Liver (tissue), 9 donors: ENCODE results near the gene ANG. TPM values are rescaled to one million over a fixed set of nuclear protein-coding genes. Genes with fewer than 3 reads are reported as not detected.

Experiments
- DNase-seq: peaks from one replicate; pipeline ENCODE4 v3.0.0-alpha.2; 2017; ENCODE audit warnings: low spot score
- H3K27ac ChIP-seq, 2 donors: one replicate each; pipeline ENCODE4 v1.7.0; 2013; ENCODE audit warnings: inconsistent platforms in 2 of 2, low read length in 2 of 2, control low read depth in 1 of 2, low read depth in 1 of 2, mild to moderate bottlenecking in 1 of 2
- H3K27me3 ChIP-seq, 4 donors: one replicate each; pipeline versions ENCODE4 v1.6.1 to v1.7.0; 2013; ENCODE audit warnings: low read length in 3 of 4, inconsistent platforms in 1 of 4, mild to moderate bottlenecking in 1 of 4, moderate library complexity in 1 of 4; ENCODE audit not compliant: control insufficient read depth in 4 of 4, insufficient read depth in 4 of 4
- H3K36me3 ChIP-seq, 4 donors: one replicate each; pipeline versions ENCODE4 v1.6.1 to v1.7.0; 2013; ENCODE audit warnings: low read length in 3 of 4, mild to moderate bottlenecking in 3 of 4, low read depth in 1 of 4, moderate library complexity in 1 of 4; ENCODE audit not compliant: control insufficient read depth in 4 of 4, insufficient read depth in 3 of 4
- H3K4me1 ChIP-seq, 4 donors: one replicate each; pipeline versions ENCODE4 v1.6.1 to v1.7.0; 2013; ENCODE audit warnings: low read length in 3 of 4, mild to moderate bottlenecking in 3 of 4, moderate library complexity in 1 of 4; ENCODE audit not compliant: control insufficient read depth in 4 of 4, insufficient read depth in 4 of 4
- H3K4me3 ChIP-seq, 3 donors: one replicate each; pipeline versions ENCODE4 v1.6.1 to v1.7.0; 2013; ENCODE audit warnings: low read length in 3 of 3, control low read depth in 1 of 3, low read depth in 1 of 3, mild to moderate bottlenecking in 1 of 3
- H3K9ac ChIP-seq, 2 donors: one replicate each; pipeline ENCODE4 v1.7.0; 2013; ENCODE audit warnings: low read length in 2 of 2, mild to moderate bottlenecking in 2 of 2, moderate library complexity in 2 of 2, control low read depth in 1 of 2, low read depth in 1 of 2
- H3K9me3 ChIP-seq, 4 donors: one replicate each; pipeline versions ENCODE4 v1.6.1 to v1.7.0; 2013; ENCODE audit warnings: low read length in 3 of 4; ENCODE audit not compliant: control insufficient read depth in 4 of 4
- ATF3 ChIP-seq: IDR thresholded peaks from 2 replicates; pipeline ENCODE4 v1.6.1; 2016; ENCODE audit warnings: antibody characterized with exemption
- FOXA1 ChIP-seq: IDR thresholded peaks from 2 replicates; pipeline ENCODE4 v1.6.1; 2016; ENCODE audit warnings: antibody characterized with exemption
- FOXA2 ChIP-seq: IDR thresholded peaks from 2 replicates; pipeline ENCODE4 v1.6.1; 2016; ENCODE audit warnings: antibody characterized with exemption
- GABPA ChIP-seq, 2 donors: IDR thresholded peaks in 1 of 2; conservative IDR thresholded peaks in 1 of 2; 2 replicates each; pipeline ENCODE4 v1.6.1; 2016; ENCODE audit warnings: antibody characterized with exemption in 2 of 2, mild to moderate bottlenecking in 1 of 2, moderate library complexity in 1 of 2
- HNF4A ChIP-seq, 2 donors: conservative IDR thresholded peaks; 2 replicates each; pipeline ENCODE4 v1.6.1; 2016; ENCODE audit warnings: antibody characterized with exemption in 2 of 2, mild to moderate bottlenecking in 2 of 2
- HNF4G ChIP-seq: IDR thresholded peaks from 2 replicates; pipeline ENCODE4 v1.6.1; 2016; ENCODE audit warnings: antibody characterized with exemption
- JUND ChIP-seq, 2 donors: IDR thresholded peaks; 2 replicates each; pipeline ENCODE4 v1.6.1; 2016; ENCODE audit warnings: antibody characterized with exemption in 2 of 2
- MAX ChIP-seq: IDR thresholded peaks from 2 replicates; pipeline ENCODE4 v1.6.1; 2016; ENCODE audit warnings: antibody characterized with exemption
- NR2F2 ChIP-seq: IDR thresholded peaks from 2 replicates; pipeline ENCODE4 v1.6.1; 2016; ENCODE audit warnings: antibody characterized with exemption
- RAD21 ChIP-seq, 2 donors: IDR thresholded peaks; 2 replicates each; pipeline ENCODE4 v1.6.1; 2016; ENCODE audit warnings: antibody characterized with exemption in 2 of 2, mild to moderate bottlenecking in 2 of 2
- RXRA ChIP-seq, 2 donors: IDR thresholded peaks; 2 replicates each; pipeline ENCODE4 v1.6.1; 2017 to 2018; ENCODE audit warnings: antibody characterized with exemption in 2 of 2, mild to moderate bottlenecking in 1 of 2
- SP1 ChIP-seq: IDR thresholded peaks from 2 replicates; pipeline ENCODE4 v1.6.1; 2018; ENCODE audit warnings: antibody characterized with exemption, mild to moderate bottlenecking
- TAF1 ChIP-seq: conservative IDR thresholded peaks from 2 replicates; pipeline ENCODE4 v1.6.1; 2016; ENCODE audit warnings: antibody characterized with exemption, mild to moderate bottlenecking
- YY1 ChIP-seq: IDR thresholded peaks from 2 replicates; pipeline ENCODE4 v1.6.1; 2016; ENCODE audit warnings: antibody characterized with exemption, mild to moderate bottlenecking
- WGBS: extraction: QIAGEN DNeasy Blood & Tissue Kit; methylation state at CpG from one replicate; pipeline ENCODE4 v1.1.7; 2013; 5-methylcytosine and 5-hydroxymethylcytosine counted together
- polyA plus RNA-seq, 2 donors: library from polyadenylated mRNA; stranded (reverse) in 1 of 2; unstranded in 1 of 2; fragments of 200-250 nt in 1 of 2; fragments of >200 nt in 1 of 2; fragmentation: Nextera tagmentation in 1 of 2; extraction: Ambion mirVana in 1 of 2; gene quantifications; one replicate each; pipeline versions ENCODE4 v1.2.1 to v1.2.3, GENCODE V29; 2013 to 2015
- total RNA-seq, 2 donors: library from RNA; depleted of rRNA; stranded (reverse); fragments of >200 nt; gene quantifications; one replicate each; pipeline ENCODE4 v1.2.3, GENCODE V29; 2014
- TF ChIP-seq, protein P1 (sequence below): fragments of 150-350 bp; IDR thresholded peaks from 2 replicates; pipeline ENCODE4 v1.5.1; 2017; ENCODE audit warnings: improper control_type of control experiment, low read depth, low read length; ENCODE audit not compliant: missing input control
- TF ChIP-seq, protein P2 (sequence below): IDR thresholded peaks from 2 replicates; pipeline ENCODE4 v1.6.1; 2016; ENCODE audit warnings: antibody characterized with exemption
- donor health status: healthy.
- donor health status: healthy.
- donor health status: healthy.
- donor health status: healthy.
- donor health status: healthy.

Gene ANG
- total and polyA plus RNA-seq, 4 donors = 153 to 2,524 (median 1,379) TPM

DNA sequence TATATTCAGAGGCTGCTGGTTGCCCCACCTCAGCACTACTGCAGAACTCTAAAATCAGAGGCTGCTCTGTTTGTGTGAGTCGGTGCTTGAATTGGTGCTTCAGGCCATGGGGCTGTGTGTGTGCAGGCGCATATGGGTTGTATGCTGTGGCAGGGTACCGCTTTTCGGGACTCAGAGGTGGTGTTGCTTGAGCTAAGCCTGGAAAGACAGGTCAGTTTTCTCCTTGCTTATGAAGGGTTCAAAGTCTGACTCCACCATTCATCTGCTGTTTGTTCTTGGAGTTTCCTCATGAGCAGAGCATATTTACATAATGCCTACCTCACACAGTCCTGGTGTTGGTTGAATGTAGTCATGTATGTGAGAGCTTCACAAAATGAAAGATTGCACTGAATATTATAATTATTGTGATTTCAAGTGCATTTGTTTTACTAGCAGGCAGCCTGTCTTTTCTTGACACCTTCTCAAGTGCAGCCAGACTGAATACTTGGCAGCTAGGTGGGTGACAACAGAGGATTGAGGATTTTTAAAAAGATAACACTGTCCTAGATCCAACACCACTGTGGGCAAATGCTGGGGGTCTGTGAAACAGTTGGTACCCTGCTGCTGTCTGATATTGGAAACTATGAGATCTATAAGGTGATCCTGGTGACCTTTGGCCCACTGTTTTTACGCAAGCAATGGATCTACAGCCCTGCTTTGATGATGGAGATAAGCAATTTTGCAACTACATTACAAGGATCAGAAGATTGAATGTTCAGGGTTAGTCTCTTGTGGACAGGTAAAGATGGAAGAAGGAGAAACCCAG is 1.0 kb upstream of the ANG start:
- 33% methylated on average over 5 of the region's 5 CpGs for WGBS
- peak overlapping the region; percentile 62 to 70 for H3K27ac ChIP-seq
- peaks cover 0 to 42% (median 30%) of the 10 kb centered on the region in 4 donors for H3K4me1 ChIP-seq
- TF ChIP-seq RXRA (IDR thresholded peaks at IDR 0.05) = peak in 1 of 2 donors; percentile 14
- peak; percentile 43 for TF ChIP-seq HNF4G
- TF ChIP-seq, protein P1, sequence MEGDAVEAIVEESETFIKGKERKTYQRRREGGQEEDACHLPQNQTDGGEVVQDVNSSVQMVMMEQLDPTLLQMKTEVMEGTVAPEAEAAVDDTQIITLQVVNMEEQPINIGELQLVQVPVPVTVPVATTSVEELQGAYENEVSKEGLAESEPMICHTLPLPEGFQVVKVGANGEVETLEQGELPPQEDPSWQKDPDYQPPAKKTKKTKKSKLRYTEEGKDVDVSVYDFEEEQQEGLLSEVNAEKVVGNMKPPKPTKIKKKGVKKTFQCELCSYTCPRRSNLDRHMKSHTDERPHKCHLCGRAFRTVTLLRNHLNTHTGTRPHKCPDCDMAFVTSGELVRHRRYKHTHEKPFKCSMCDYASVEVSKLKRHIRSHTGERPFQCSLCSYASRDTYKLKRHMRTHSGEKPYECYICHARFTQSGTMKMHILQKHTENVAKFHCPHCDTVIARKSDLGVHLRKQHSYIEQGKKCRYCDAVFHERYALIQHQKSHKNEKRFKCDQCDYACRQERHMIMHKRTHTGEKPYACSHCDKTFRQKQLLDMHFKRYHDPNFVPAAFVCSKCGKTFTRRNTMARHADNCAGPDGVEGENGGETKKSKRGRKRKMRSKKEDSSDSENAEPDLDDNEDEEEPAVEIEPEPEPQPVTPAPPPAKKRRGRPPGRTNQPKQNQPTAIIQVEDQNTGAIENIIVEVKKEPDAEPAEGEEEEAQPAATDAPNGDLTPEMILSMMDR = no peak
- TF ChIP-seq ATF3 = no peak
- TF ChIP-seq HNF4A (conservative IDR thresholded peaks at IDR 0.05) = peak; percentile 39 to 82
- no peak for TF ChIP-seq YY1
- no peak for TF ChIP-seq FOXA1
- TF ChIP-seq TAF1 = peak; percentile 57
- peak; percentile 70 for TF ChIP-seq SP1
- peak; percentile 30 for TF ChIP-seq FOXA2
- TF ChIP-seq MAX = no peak
- no peaks in the 10 kb centered on the region for H3K9me3 ChIP-seq
- peak overlapping the region; percentile 50 to 63 (median 62) for H3K4me3 ChIP-seq
- peak overlapping the region in 1 of 2 donors; percentile 85 for H3K9ac ChIP-seq
- no peak for DNase-seq
- no peaks in the 10 kb centered on the region for H3K27me3 ChIP-seq
- H3K36me3 ChIP-seq = peaks cover 0 to 2% (median 0%) of the 10 kb centered on the region in 4 donors

DNA sequence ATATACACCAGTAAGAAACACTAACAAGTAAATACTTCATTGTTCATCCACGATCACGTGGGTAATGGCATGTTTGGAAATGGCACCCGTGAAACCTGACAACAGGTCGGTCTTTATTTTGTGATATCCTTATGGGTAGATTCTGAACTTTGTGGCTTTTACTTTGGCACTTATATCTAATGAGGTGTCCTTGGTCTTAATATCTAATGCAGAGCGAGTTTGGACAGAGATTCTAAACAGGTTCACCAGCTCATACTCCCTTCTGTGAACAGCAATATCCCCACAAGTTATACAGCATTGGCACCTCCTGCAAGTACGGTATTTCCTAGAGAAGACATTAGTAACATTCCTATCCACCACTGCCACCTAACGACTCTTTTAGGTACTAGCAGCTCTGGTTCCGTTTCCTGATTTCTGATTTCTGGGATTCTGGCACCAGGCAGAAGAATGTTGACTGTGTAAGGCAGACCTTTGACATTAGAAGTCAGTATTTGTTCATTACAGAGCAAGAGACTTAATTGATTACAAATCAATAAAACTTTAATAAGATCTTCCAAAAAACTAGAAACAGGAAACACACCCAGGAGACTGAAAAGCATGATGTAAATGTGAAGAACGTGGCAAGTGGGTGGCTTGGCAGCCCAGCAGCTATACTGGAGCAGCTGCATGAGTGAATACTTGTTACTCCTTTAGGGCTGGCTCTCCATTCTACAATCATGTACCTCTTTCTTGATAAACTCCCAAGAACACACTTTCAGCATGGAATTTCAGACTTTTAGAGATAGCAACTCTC is 2.5 kb downstream of the ANG start:
- Histone ChIP-seq H3K4me1 (peaks cover 0 to 38% (median 26%) of the 10 kb centered on the region in 4 donors), H3K4me3 (peak overlapping the region in 2 of 3 donors; percentile 44 to 51)

More for the DNA sequence above, 2.5 kb downstream of the ANG start:
- TF ChIP-seq SP1 = peak; percentile 37
- TF ChIP-seq ATF3 = peak; percentile 36
- TF ChIP-seq RXRA (IDR thresholded peaks at IDR 0.05) = peak; percentile 23 to 37
- TF ChIP-seq TAF1 = no peak
- TF ChIP-seq FOXA1 = no peak
- TF ChIP-seq RAD21 (IDR thresholded peaks at IDR 0.05) = peak; percentile 93 to 95
- TF ChIP-seq JUND (IDR thresholded peaks at IDR 0.05) = peak in 1 of 2 donors; percentile 45
- peak; percentile 50 for TF ChIP-seq YY1
- peak in 1 of 2 donors; percentile 54 for TF ChIP-seq HNF4A (conservative IDR thresholded peaks at IDR 0.05)
- TF ChIP-seq NR2F2 = peak; percentile 63
- TF ChIP-seq, protein P2, sequence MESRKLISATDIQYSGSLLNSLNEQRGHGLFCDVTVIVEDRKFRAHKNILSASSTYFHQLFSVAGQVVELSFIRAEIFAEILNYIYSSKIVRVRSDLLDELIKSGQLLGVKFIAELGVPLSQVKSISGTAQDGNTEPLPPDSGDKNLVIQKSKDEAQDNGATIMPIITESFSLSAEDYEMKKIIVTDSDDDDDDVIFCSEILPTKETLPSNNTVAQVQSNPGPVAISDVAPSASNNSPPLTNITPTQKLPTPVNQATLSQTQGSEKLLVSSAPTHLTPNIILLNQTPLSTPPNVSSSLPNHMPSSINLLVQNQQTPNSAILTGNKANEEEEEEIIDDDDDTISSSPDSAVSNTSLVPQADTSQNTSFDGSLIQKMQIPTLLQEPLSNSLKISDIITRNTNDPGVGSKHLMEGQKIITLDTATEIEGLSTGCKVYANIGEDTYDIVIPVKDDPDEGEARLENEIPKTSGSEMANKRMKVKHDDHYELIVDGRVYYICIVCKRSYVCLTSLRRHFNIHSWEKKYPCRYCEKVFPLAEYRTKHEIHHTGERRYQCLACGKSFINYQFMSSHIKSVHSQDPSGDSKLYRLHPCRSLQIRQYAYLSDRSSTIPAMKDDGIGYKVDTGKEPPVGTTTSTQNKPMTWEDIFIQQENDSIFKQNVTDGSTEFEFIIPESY = no peak
- no peak for TF ChIP-seq GABPA (IDR thresholded peaks at IDR 0.05 in 1 of 2, conservative IDR thresholded peaks at IDR 0.05 in 1 of 2)
- TF ChIP-seq, protein P1 = peak; percentile 87
- 9% methylated on average over 9 of the region's 9 CpGs for WGBS
- Histone ChIP-seq H3K9ac (no peak overlapping the region), H3K27me3 (no peaks in the 10 kb centered on the region), H3K27ac (no peak overlapping the region), H3K9me3 (no peaks in the 10 kb centered on the region), H3K36me3 (peaks cover 0 to 8% (median 4%) of the 10 kb centered on the region in 4 donors)
- DNase-seq = no peak
